Mammary epithelial cell (primary cell): Measurements from ENCODE around the gene LRIG3.

Experiments used
- EZH2 ChIP-seq: IDR thresholded peaks from 2 replicates; pipeline ENCODE4 v1.6.1; 2012; ENCODE audit warnings: low read length, inconsistent platforms, borderline replicate concordance
- TF ChIP-seq, protein P1 (sequence below), 2 donors: IDR thresholded peaks in 1 of 2; conservative IDR thresholded peaks in 1 of 2; 2 replicates each; pipeline ENCODE4 v1.5.1; 2011 to 2012; ENCODE audit warnings: inconsistent platforms in 2 of 2, low read length in 2 of 2, mild to moderate bottlenecking in 2 of 2, control low read depth in 1 of 2, low read depth in 1 of 2; ENCODE audit not compliant: insufficient read depth in 1 of 2; ENCODE audit errors: extremely low read depth in 1 of 2

GRCh38 chr12:58883576-58884334, 36.5 kb downstream of the LRIG3 start:
- TF ChIP-seq, protein P1, sequence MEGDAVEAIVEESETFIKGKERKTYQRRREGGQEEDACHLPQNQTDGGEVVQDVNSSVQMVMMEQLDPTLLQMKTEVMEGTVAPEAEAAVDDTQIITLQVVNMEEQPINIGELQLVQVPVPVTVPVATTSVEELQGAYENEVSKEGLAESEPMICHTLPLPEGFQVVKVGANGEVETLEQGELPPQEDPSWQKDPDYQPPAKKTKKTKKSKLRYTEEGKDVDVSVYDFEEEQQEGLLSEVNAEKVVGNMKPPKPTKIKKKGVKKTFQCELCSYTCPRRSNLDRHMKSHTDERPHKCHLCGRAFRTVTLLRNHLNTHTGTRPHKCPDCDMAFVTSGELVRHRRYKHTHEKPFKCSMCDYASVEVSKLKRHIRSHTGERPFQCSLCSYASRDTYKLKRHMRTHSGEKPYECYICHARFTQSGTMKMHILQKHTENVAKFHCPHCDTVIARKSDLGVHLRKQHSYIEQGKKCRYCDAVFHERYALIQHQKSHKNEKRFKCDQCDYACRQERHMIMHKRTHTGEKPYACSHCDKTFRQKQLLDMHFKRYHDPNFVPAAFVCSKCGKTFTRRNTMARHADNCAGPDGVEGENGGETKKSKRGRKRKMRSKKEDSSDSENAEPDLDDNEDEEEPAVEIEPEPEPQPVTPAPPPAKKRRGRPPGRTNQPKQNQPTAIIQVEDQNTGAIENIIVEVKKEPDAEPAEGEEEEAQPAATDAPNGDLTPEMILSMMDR (conservative IDR thresholded peaks at IDR 0.05 in 1 of 2, IDR thresholded peaks at IDR 0.05 in 1 of 2; ENCODE audit: extremely low read depth in 1 of 2, insufficient read depth in 1 of 2, low read depth in 1 of 2, low read length in 2 of 2), result no peak
- no peak for TF ChIP-seq EZH2
